GM23338 (cell line): ENCODE data around the gene C10orf105. TPM values are rescaled to one million over a fixed set of nuclear protein-coding genes. Genes with fewer than 3 reads are reported as not detected.

ENCODE experiments used
- ATAC-seq: fragments of 200-7000 bp; cut with Tn5 transposase; 3 replicates; pipeline ENCODE4 v1.9.1; 2020
- DNase-seq: peaks from one replicate; pipeline ENCODE4 v3.0.0-alpha.2; 2015; ENCODE audit warnings: low spot score
- H2AFZ ChIP-seq: fragments of 200-600 bp; sonication (generic); 2 replicates; pipeline ENCODE4 v1.8.0; 2016; ENCODE audit warnings: antibody characterized with exemption, mild to moderate bottlenecking, moderate library complexity
- H3F3A ChIP-seq: fragments of 200-600 bp; sonication (generic); replicated peaks from 2 replicates; pipeline ENCODE4 v1.8.0; 2017; ENCODE audit warnings: antibody characterized with exemption, mixed run types, low read depth
- H3K27ac ChIP-seq: fragments of 200-600 bp; sonication (generic); 2 replicates; pipeline ENCODE4 v1.6.1; 2016; ENCODE audit warnings: low read depth
- H3K27me3 ChIP-seq: fragments of 200-600 bp; sonication (generic); 2 replicates; pipeline ENCODE4 v1.8.0; 2016; ENCODE audit warnings: mild to moderate bottlenecking, mixed run types, moderate library complexity; ENCODE audit not compliant: insufficient read depth
- H3K36me3 ChIP-seq: fragments of 200-600 bp; sonication (generic); 2 replicates; pipeline ENCODE4 v1.8.0; 2016; ENCODE audit warnings: mild to moderate bottlenecking; ENCODE audit not compliant: insufficient read depth
- H3K4me1 ChIP-seq: fragments of 200-600 bp; sonication (generic); 2 replicates; pipeline ENCODE4 v1.8.0; 2016; ENCODE audit warnings: mild to moderate bottlenecking, moderate library complexity; ENCODE audit not compliant: insufficient read depth
- H3K4me2 ChIP-seq: fragments of 200-600 bp; sonication (generic); 2 replicates; pipeline ENCODE4 v1.7.1; 2017; ENCODE audit warnings: mixed run types
- H3K4me3 ChIP-seq: fragments of 200-600 bp; sonication (generic); 2 replicates; pipeline ENCODE4 v1.6.1; 2016; ENCODE audit warnings: mixed run types
- H3K79me2 ChIP-seq: fragments of 200-600 bp; sonication (generic); replicated peaks from 2 replicates; pipeline ENCODE4 v1.8.0; 2017; ENCODE audit warnings: mild to moderate bottlenecking; ENCODE audit not compliant: insufficient read depth
- H3K9me2 ChIP-seq: fragments of 200-600 bp; sonication (generic); 2 replicates; pipeline ENCODE4 v1.8.0; 2017; ENCODE audit not compliant: insufficient read depth
- H4K20me1 ChIP-seq: fragments of 200-600 bp; sonication (generic); replicated peaks from 2 replicates; pipeline ENCODE4 v1.8.0; 2017; ENCODE audit warnings: mild to moderate bottlenecking; ENCODE audit not compliant: insufficient read depth
- H3K27ac Mint-ChIP-seq: 2 replicates; pipeline ENCODE4 v1.8.0; 2020; ENCODE audit warnings: inconsistent platforms, mild to moderate bottlenecking, moderate library complexity, mixed read lengths
- H3K27me3 Mint-ChIP-seq: 3 replicates; pipeline ENCODE4 v1.8.0; 2022; ENCODE audit warnings: low read depth, mild to moderate bottlenecking, moderate library complexity, mixed read lengths, inconsistent platforms; ENCODE audit not compliant: insufficient read depth, poor library complexity
- H3K36me3 Mint-ChIP-seq: 3 replicates; pipeline ENCODE4 v1.8.0; 2021; ENCODE audit warnings: low read depth, mild to moderate bottlenecking, inconsistent platforms, moderate library complexity, mixed read lengths
- H3K4me1 Mint-ChIP-seq: 3 replicates; pipeline ENCODE4 v1.8.0; 2020; ENCODE audit warnings: mild to moderate bottlenecking, inconsistent platforms, mixed read lengths
- H3K4me3 Mint-ChIP-seq: 3 replicates; pipeline ENCODE4 v1.8.0; 2021; ENCODE audit warnings: moderate library complexity, mild to moderate bottlenecking, inconsistent platforms, mixed read lengths
- H3K9me3 Mint-ChIP-seq: 3 replicates; pipeline ENCODE4 v1.8.0; 2020; ENCODE audit warnings: moderate library complexity, mild to moderate bottlenecking, inconsistent platforms, mixed read lengths
- CREB1 ChIP-seq: fragments of 250-450 bp; sonication (Bioruptor Pico); IDR thresholded peaks from 2 replicates; pipeline ENCODE4 v1.5.0; 2020; ENCODE audit warnings: low read depth, mild to moderate bottlenecking, moderate library complexity
- CTCF ChIP-seq, 2 experiments: fragments of 200-600 bp in 1 of 2; sonication (generic) in 1 of 2; conservative IDR thresholded peaks; 2 replicates each; pipeline versions ENCODE4 v1.5.1 to v1.6.1; 2016 to 2017; ENCODE audit warnings: antibody characterized with exemption in 2 of 2, low read depth in 2 of 2, mild to moderate bottlenecking in 2 of 2, moderate library complexity in 1 of 2
- ETS1 ChIP-seq: IDR thresholded peaks from 2 replicates; pipeline ENCODE4 v1.6.1; 2016; ENCODE audit warnings: antibody characterized with exemption
- EZH2 ChIP-seq: fragments of 200-600 bp; sonication (generic); IDR thresholded peaks from one replicate; pipeline ENCODE4 v1.8.0; 2017; ENCODE audit warnings: antibody characterized with exemption, mild to moderate bottlenecking, low read depth; ENCODE audit not compliant: unreplicated experiment
- EZH2phosphoT487 ChIP-seq: fragments of 200-600 bp; sonication (generic); IDR thresholded peaks from one replicate; pipeline ENCODE4 v1.8.1; 2018; ENCODE audit warnings: antibody characterized with exemption; ENCODE audit not compliant: unreplicated experiment
- JUNB ChIP-seq: IDR thresholded peaks from one replicate; pipeline ENCODE4 v1.6.1; 2016; ENCODE audit warnings: antibody characterized with exemption; ENCODE audit not compliant: unreplicated experiment
- NANOG ChIP-seq: IDR thresholded peaks from 2 replicates; pipeline ENCODE4 v1.6.1; 2016; ENCODE audit warnings: antibody characterized with exemption, borderline replicate concordance
- POLR2AphosphoS5 ChIP-seq: IDR thresholded peaks from 2 replicates; pipeline ENCODE4 v1.6.1; 2016; ENCODE audit warnings: antibody characterized with exemption, low read depth
- REST ChIP-seq: IDR thresholded peaks from one replicate; pipeline ENCODE4 v1.6.1; 2018; ENCODE audit warnings: antibody characterized with exemption; ENCODE audit not compliant: unreplicated experiment
- STAT1 ChIP-seq: IDR thresholded peaks from one replicate; pipeline ENCODE4 v1.6.1; 2016; ENCODE audit warnings: antibody characterized with exemption; ENCODE audit not compliant: unreplicated experiment
- ZNF114 ChIP-seq: fragments of 250-450 bp; sonication (Bioruptor Pico); IDR thresholded peaks from 2 replicates; pipeline ENCODE4 v1.5.0; 2020; ENCODE audit warnings: mild to moderate bottlenecking, moderate library complexity
- ZNF331 ChIP-seq: fragments of 250-450 bp; sonication (Bioruptor Pico); IDR thresholded peaks from 2 replicates; pipeline ENCODE4 v1.5.0; 2020; ENCODE audit warnings: low read depth, mild to moderate bottlenecking, moderate library complexity
- ZNF462 ChIP-seq: fragments of 250-450 bp; sonication (Bioruptor Pico); IDR thresholded peaks from 2 replicates; pipeline ENCODE4 v1.5.0; 2020; ENCODE audit warnings: mild to moderate bottlenecking, moderate library complexity
- polyA plus RNA-seq: library from polyadenylated mRNA; unstranded; fragments of >200 nt; fragmentation: Nextera tagmentation; extraction: Ambion mirVana; gene quantifications from 2 replicates; pipeline ENCODE4 v1.2.1, GENCODE V29; 2016
- total RNA-seq: library from RNA; depleted of rRNA; stranded (reverse); fragments of >200 nt; shearing (Covaris generic); gene quantifications from 2 replicates; pipeline ENCODE4 v1.2.3, GENCODE V29; 2014

The C10orf105 gene
- total and polyA plus RNA-seq, 2 experiments from 2014 or later: 0.15 to 0.17 TPM

GRCh38 chr10:71737001-71737833 is 17.6 kb upstream of the C10orf105 start:
- H3K4me2 ChIP-seq: no peak overlapping the region
- Mint-ChIP-seq H3K4me1 (peaks cover 9% of the 10 kb centered on the region; the same call in 2 of the 3 replicates), H3K4me3 (no peak overlapping the region), H3K27me3 (peaks cover 12% of the 10 kb centered on the region), H3K36me3 (no peaks in the 10 kb centered on the region; the same call in 2 of the 3 replicates), H3K27ac (no peak overlapping the region), H3K9me3 (no peaks in the 10 kb centered on the region)
- DNase-seq: no peak
- no peaks in the 10 kb centered on the region for H3K27me3 ChIP-seq
- no peaks in the 10 kb centered on the region for H3K36me3 ChIP-seq
- no peaks in the 10 kb centered on the region for H3K9me2 ChIP-seq
- no peaks in the 10 kb centered on the region for H3K4me1 ChIP-seq
- no peak overlapping the region for H2AFZ ChIP-seq
- ATAC-seq: no peak
- H3K79me2 ChIP-seq: no peaks in the 10 kb centered on the region
- no peak overlapping the region for H3K27ac ChIP-seq
- TF ChIP-seq CREB1 (CRISPR knock-in tag) (no peak), ZNF462 (CRISPR knock-in tag) (no peak), JUNB (no peak), ETS1 (no peak), NANOG (no peak), REST (no peak), STAT1 (no peak), POLR2AphosphoS5 (no peak), CTCF (conservative IDR thresholded peaks at IDR 0.05; ENCODE audit: low read depth in 2 of 2) (no peak), ZNF331 (CRISPR knock-in tag) (no peak), EZH2 (no peak), EZH2phosphoT487 (no peak), ZNF114 (CRISPR knock-in tag) (no peak)
- no peaks in the 10 kb centered on the region for H4K20me1 ChIP-seq
- H3K4me3 ChIP-seq: no peak overlapping the region
- no peaks in the 10 kb centered on the region for H3F3A ChIP-seq
